ENCODE data around the gene WNT9B.
"Not testable (repeated sequence)": the region's sequence is repeated elsewhere in the genome, so short reads cannot be mapped to it uniquely, and the experiment has no call there.

Gene WNT9B

GRCh38 chr17:46822388-46822921, 28.9 kb upstream of the WNT9B start:
- DNase-seq, result no peak

- no peak for DNase-seq
Measured at GRCh38 chr17:46823657-46824056, 27.7 kb upstream of the WNT9B start.

GRCh38 chr17:46826116-46826515, 25.3 kb upstream of the WNT9B start:
- DNase-seq, result no peak

GRCh38 chr17:46827274-46827673, 24.1 kb upstream of the WNT9B start:
- DNase-seq, result no peak

GRCh38 chr17:46831573-46832330, 19.6 kb upstream of the WNT9B start:
- no peak for DNase-seq

GRCh38 chr17:46832331-46832821, 19.0 kb upstream of the WNT9B start:
- DNase-seq, result no peak

- DNase-seq, result no peak
Measured at GRCh38 chr17:46832945-46833839, 18.2 kb upstream of the WNT9B start.

- DNase-seq, result no peak
Measured at GRCh38 chr17:46833840-46834208, 17.6 kb upstream of the WNT9B start.

GRCh38 chr17:46834846-46835245, 16.5 kb upstream of the WNT9B start:
- no peak for DNase-seq

GRCh38 chr17:46836500-46836899, 14.9 kb upstream of the WNT9B start:
- no peak for DNase-seq

GRCh38 chr17:46837521-46837920, 13.9 kb upstream of the WNT9B start:
- no peak for DNase-seq

GRCh38 chr17:46839211-46839610, 12.2 kb upstream of the WNT9B start:
- DNase-seq, result no peak

GRCh38 chr17:46840596-46840995, 10.8 kb upstream of the WNT9B start:
- DNase-seq, result not testable (repeated sequence)

- DNase-seq, result no peak
Measured at GRCh38 chr17:46841561-46842379, 9.6 kb upstream of the WNT9B start.

GRCh38 chr17:46842835-46843234, 8.5 kb upstream of the WNT9B start:
- no peak for DNase-seq

- DNase-seq, result no peak
Measured at GRCh38 chr17:46847204-46848191, 3.9 kb upstream of the WNT9B start.

GRCh38 chr17:46848534-46848933, 2.8 kb upstream of the WNT9B start:
- DNase-seq, result no peak

GRCh38 chr17:46850688-46851028, 725 bp upstream of the WNT9B start:
- DNase-seq, result no peak

GRCh38 chr17:46853896-46854444, 2.6 kb downstream of the WNT9B start:
- DNase-seq, result no peak

- DNase-seq, result no peak
Measured at GRCh38 chr17:46854515-46854914, 3.1 kb downstream of the WNT9B start.

GRCh38 chr17:46854948-46855347, 3.6 kb downstream of the WNT9B start:
- no peak for DNase-seq
